HepG2 (cell line): ENCODE data around the gene LIM2. TPM values are rescaled to one million over a fixed set of nuclear protein-coding genes. Genes with fewer than 3 reads are reported as not detected.

Experiments used
- HINFP ChIP-seq: sonication (generic); formaldehyde crosslinking; IDR thresholded peaks from 2 replicates; pipeline ENCODE4 v1.4.0; 2020; ENCODE audit warnings: low read depth, mild to moderate bottlenecking, missing genetic modification reagents
- JUN ChIP-seq: sonication (generic); formaldehyde crosslinking; IDR thresholded peaks from 2 replicates; pipeline ENCODE4 v1.4.0; 2020; ENCODE audit warnings: mild to moderate bottlenecking, missing genetic modification reagents
- MXI1 ChIP-seq: IDR thresholded peaks from 3 replicates; pipeline ENCODE4 v1.6.1; 2012; ENCODE audit warnings: low read depth, low read length, inconsistent platforms, borderline replicate concordance
- NFE2L1 ChIP-seq: sonication (generic); formaldehyde crosslinking; IDR thresholded peaks from 2 replicates; pipeline ENCODE4 v1.4.0; 2020; ENCODE audit warnings: missing genetic modification reagents, mild to moderate bottlenecking, borderline replicate concordance
- PHF20 ChIP-seq: sonication (generic); formaldehyde crosslinking; IDR thresholded peaks from 2 replicates; pipeline ENCODE4 v1.5.0; 2020; ENCODE audit warnings: mild to moderate bottlenecking, missing genetic modification reagents
- PPARG ChIP-seq: conservative IDR thresholded peaks from 2 replicates; pipeline ENCODE4 v1.6.1; 2016; ENCODE audit warnings: missing biosample characterization, missing genetic modification reagents
- SYNCRIP ChIP-seq: fragments of 200-400 bp; formaldehyde crosslinking; IDR thresholded peaks from 2 replicates; pipeline ENCODE4 v1.6.1; 2018; ENCODE audit warnings: mild to moderate bottlenecking, low read depth, low read length; ENCODE audit not compliant: insufficient read depth
- ZBTB37 ChIP-seq: sonication (generic); formaldehyde crosslinking; IDR thresholded peaks from 2 replicates; pipeline ENCODE4 v1.4.0; 2020; ENCODE audit warnings: mild to moderate bottlenecking, missing genetic modification reagents
- ZMYM4 ChIP-seq: sonication (generic); formaldehyde crosslinking; IDR thresholded peaks from 2 replicates; pipeline ENCODE4 v1.8.1; 2023; ENCODE audit warnings: mild to moderate bottlenecking, missing genetic modification reagents
- ZNF292 ChIP-seq: sonication (generic); formaldehyde crosslinking; IDR thresholded peaks from 2 replicates; pipeline ENCODE4 v1.8.1; 2022; ENCODE audit warnings: mild to moderate bottlenecking, low read depth, missing genetic modification reagents, borderline replicate concordance
- ZNF367 ChIP-seq: sonication (generic); formaldehyde crosslinking; IDR thresholded peaks from 2 replicates; pipeline ENCODE4 v1.4.0; 2020; ENCODE audit warnings: missing genetic modification reagents, borderline replicate concordance
- ZNF710 ChIP-seq: sonication (generic); formaldehyde crosslinking; IDR thresholded peaks from 2 replicates; pipeline ENCODE4 v1.5.0; 2020; ENCODE audit warnings: mild to moderate bottlenecking, missing genetic modification reagents, borderline replicate concordance
- ZNF816 ChIP-seq: sonication (generic); formaldehyde crosslinking; IDR thresholded peaks from 2 replicates; pipeline ENCODE4 v1.8.0; 2022; ENCODE audit warnings: missing genetic modification reagents, mild to moderate bottlenecking, borderline replicate concordance
- polyA plus RNA-seq, 8 experiments: library from polyadenylated mRNA; depleted of rRNA in 3 of 8; stranded (reverse) in 7 of 8; unstranded in 1 of 8; fragments of >200 nt; fragmentation: Illumina TruSeq in 4 of 8; extraction: Trizol in 4 of 8; gene quantifications; 2 replicates each; pipeline versions ENCODE4 v1.2.1 to v1.2.3, GENCODE V29; 2011 to 2016; ENCODE audit warnings: low read depth in 4 of 8, missing spikeins in 1 of 8, mixed read lengths in 1 of 8; ENCODE audit not compliant: insufficient read depth in 1 of 8
- total RNA-seq, 5 experiments: library from RNA; depleted of rRNA; stranded (reverse); fragments of >200 nt; fragmentation: Illumina TruSeq; extraction: Trizol; gene quantifications; 2 replicates each; pipeline ENCODE4 v1.2.3, GENCODE V29; 2016; ENCODE audit warnings: low read depth in 1 of 5
- TF ChIP-seq, protein P1 (sequence below): sonication (generic); IDR thresholded peaks from 2 replicates; pipeline ENCODE4 v1.6.1; 2016; ENCODE audit warnings: low read depth, borderline replicate concordance
- TF ChIP-seq, protein P2 (sequence below): sonication (generic); formaldehyde crosslinking; IDR thresholded peaks from 2 replicates; pipeline ENCODE4 v1.5.1; 2020; ENCODE audit warnings: missing genetic modification reagents, mild to moderate bottlenecking, borderline replicate concordance
- TF ChIP-seq, protein P3 (sequence below): sonication (generic); formaldehyde crosslinking; IDR thresholded peaks from 2 replicates; pipeline ENCODE4 v1.4.0; 2020; ENCODE audit warnings: mild to moderate bottlenecking, missing genetic modification reagents
- TF ChIP-seq, protein P4 (sequence below): sonication (generic); formaldehyde crosslinking; IDR thresholded peaks from 2 replicates; pipeline ENCODE4 v1.5.0; 2020; ENCODE audit warnings: mild to moderate bottlenecking, missing genetic modification reagents
- TF ChIP-seq, protein P5 (sequence below): sonication (generic); formaldehyde crosslinking; conservative IDR thresholded peaks from 2 replicates; pipeline ENCODE4 v1.4.0; 2020; ENCODE audit warnings: missing genetic modification reagents

Gene LIM2
- total and polyA plus RNA-seq, 2 of the 13 experiments (the other 11 are each of a cell fraction or from before 2014, with no cell fraction given): 1.3 TPM; not detected in 1

- TF ChIP-seq ZNF816 (CRISPR knock-in tag) (no peak), SYNCRIP (no peak), ZNF292 (CRISPR knock-in tag) (no peak), PHF20 (no peak), ZNF710 (no peak), ZNF367 (CRISPR knock-in tag) (no peak), JUN (CRISPR knock-in tag) (no peak), NFE2L1 (CRISPR knock-in tag) (no peak), PPARG (CRISPR knock-in tag) (peak; percentile 85), ZMYM4 (CRISPR knock-in tag) (peak; percentile 13; the same call in 1 of the 2 replicates), MXI1 (peak; percentile 49; the same call in 1 of the 3 replicates), ZBTB37 (CRISPR knock-in tag) (no peak), HINFP (no peak)
- TF ChIP-seq, protein P1, sequence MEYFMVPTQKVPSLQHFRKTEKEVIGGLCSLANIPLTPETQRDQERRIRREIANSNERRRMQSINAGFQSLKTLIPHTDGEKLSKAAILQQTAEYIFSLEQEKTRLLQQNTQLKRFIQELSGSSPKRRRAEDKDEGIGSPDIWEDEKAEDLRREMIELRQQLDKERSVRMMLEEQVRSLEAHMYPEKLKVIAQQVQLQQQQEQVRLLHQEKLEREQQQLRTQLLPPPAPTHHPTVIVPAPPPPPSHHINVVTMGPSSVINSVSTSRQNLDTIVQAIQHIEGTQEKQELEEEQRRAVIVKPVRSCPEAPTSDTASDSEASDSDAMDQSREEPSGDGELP: no peak; the same call in 1 of the 2 replicates
- TF ChIP-seq, protein P2, sequence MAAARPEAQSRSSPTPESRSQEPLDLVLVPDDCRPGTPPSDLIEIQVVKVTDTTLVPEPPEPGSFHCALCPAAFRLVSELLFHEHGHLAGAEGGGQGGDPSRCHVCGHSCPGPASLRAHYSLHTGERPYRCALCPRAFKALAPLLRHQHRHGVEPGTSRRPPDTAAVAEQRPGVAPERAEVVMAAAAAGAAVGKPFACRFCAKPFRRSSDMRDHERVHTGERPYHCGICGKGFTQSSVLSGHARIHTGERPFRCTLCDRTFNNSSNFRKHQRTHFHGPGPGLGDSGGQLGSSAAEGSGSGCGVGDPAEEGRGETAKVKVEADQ: no peak
- TF ChIP-seq, protein P3, sequence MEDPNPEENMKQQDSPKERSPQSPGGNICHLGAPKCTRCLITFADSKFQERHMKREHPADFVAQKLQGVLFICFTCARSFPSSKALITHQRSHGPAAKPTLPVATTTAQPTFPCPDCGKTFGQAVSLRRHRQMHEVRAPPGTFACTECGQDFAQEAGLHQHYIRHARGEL (CRISPR knock-in tag): no peak
- TF ChIP-seq, protein P4, sequence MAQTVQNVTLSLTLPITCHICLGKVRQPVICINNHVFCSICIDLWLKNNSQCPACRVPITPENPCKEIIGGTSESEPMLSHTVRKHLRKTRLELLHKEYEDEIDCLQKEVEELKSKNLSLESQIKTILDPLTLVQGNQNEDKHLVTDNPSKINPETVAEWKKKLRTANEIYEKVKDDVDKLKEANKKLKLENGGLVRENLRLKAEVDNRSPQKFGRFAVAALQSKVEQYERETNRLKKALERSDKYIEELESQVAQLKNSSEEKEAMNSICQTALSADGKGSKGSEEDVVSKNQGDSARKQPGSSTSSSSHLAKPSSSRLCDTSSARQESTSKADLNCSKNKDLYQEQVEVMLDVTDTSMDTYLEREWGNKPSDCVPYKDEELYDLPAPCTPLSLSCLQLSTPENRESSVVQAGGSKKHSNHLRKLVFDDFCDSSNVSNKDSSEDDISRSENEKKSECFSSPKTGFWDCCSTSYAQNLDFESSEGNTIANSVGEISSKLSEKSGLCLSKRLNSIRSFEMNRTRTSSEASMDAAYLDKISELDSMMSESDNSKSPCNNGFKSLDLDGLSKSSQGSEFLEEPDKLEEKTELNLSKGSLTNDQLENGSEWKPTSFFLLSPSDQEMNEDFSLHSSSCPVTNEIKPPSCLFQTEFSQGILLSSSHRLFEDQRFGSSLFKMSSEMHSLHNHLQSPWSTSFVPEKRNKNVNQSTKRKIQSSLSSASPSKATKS: no peak
- TF ChIP-seq, protein P5, sequence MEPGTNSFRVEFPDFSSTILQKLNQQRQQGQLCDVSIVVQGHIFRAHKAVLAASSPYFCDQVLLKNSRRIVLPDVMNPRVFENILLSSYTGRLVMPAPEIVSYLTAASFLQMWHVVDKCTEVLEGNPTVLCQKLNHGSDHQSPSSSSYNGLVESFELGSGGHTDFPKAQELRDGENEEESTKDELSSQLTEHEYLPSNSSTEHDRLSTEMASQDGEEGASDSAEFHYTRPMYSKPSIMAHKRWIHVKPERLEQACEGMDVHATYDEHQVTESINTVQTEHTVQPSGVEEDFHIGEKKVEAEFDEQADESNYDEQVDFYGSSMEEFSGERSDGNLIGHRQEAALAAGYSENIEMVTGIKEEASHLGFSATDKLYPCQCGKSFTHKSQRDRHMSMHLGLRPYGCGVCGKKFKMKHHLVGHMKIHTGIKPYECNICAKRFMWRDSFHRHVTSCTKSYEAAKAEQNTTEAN: peak; percentile 78
These were observed 33.0 kb downstream of the LIM2 start (continued) for GRCh38 chr19:51354742-51355148.
